RWPE2 (cell line): ENCODE results near the gene SOCS1.

ENCODE experiments used
- ATAC-seq: fragments of 200-7000 bp; cut with Tn5 transposase; 3 replicates; pipeline ENCODE4 v1.9.1; 2021; ENCODE audit warnings: low read depth
- DNase-seq: peaks from one replicate; pipeline ENCODE4 v3.0.0-alpha.2; 2020; ENCODE audit warnings: low spot score
- H3K27ac ChIP-seq: fragments of 450-650 bp; 2 replicates; pipeline ENCODE4 v1.5.1; 2017; ENCODE audit warnings: mild to moderate bottlenecking; ENCODE audit not compliant: poor library complexity, severe bottlenecking
- H3K27me3 ChIP-seq: fragments of 250-450 bp; sonication (Bioruptor Pico); 2 replicates; pipeline ENCODE4 v1.5.1; 2021; ENCODE audit warnings: mild to moderate bottlenecking, moderate library complexity; ENCODE audit not compliant: insufficient read depth, poor library complexity, severe bottlenecking
- H3K36me3 ChIP-seq: fragments of 250-450 bp; sonication (Bioruptor Pico); 2 replicates; pipeline ENCODE4 v1.5.1; 2020; ENCODE audit warnings: low read depth, mild to moderate bottlenecking, moderate library complexity
- H3K4me1 ChIP-seq: fragments of 250-450 bp; sonication (Bioruptor Pico); 2 replicates; pipeline ENCODE4 v1.5.1; 2021; ENCODE audit warnings: mild to moderate bottlenecking, moderate library complexity; ENCODE audit not compliant: insufficient read depth, poor library complexity, severe bottlenecking
- H3K4me3 ChIP-seq: fragments of 250-450 bp; sonication (Bioruptor Pico); 2 replicates; pipeline ENCODE4 v1.5.1; 2021; ENCODE audit warnings: mild to moderate bottlenecking, moderate library complexity; ENCODE audit not compliant: severe bottlenecking
- H3K9me3 ChIP-seq: fragments of 250-450 bp; sonication (Bioruptor Pico); 2 replicates; pipeline ENCODE4 v1.5.1; 2021; ENCODE audit warnings: mild to moderate bottlenecking, moderate library complexity; ENCODE audit not compliant: severe bottlenecking
- CTCF ChIP-seq: fragments of 450-650 bp; IDR thresholded peaks from one replicate; pipeline ENCODE4 v1.5.1; 2017; ENCODE audit warnings: mild to moderate bottlenecking, moderate library complexity; ENCODE audit not compliant: poor library complexity, severe bottlenecking

SOCS1 gene

GRCh38 chr16:11256661-11257130 is 692 bp upstream of the SOCS1 start:
- Histone ChIP-seq H3K27me3 (no peaks in the 10 kb centered on the region), H3K9me3 (no peaks in the 10 kb centered on the region), H3K4me1 (no peaks in the 10 kb centered on the region), H3K27ac (peak overlapping the region; percentile 64), H3K36me3 (no peaks in the 10 kb centered on the region), H3K4me3 (peak overlapping the region; percentile 93)
- ATAC-seq (peak; percentile 42), DNase-seq (no peak)
- TF ChIP-seq CTCF = no peak

GRCh38 chr16:11254913-11255736 is 879 bp downstream of the SOCS1 start:
- Histone ChIP-seq H3K27me3 (no peaks in the 10 kb centered on the region), H3K4me1 (no peaks in the 10 kb centered on the region), H3K36me3 (no peaks in the 10 kb centered on the region), H3K4me3 (peak overlapping the region; percentile 93), H3K9me3 (no peaks in the 10 kb centered on the region), H3K27ac (peak overlapping the region; percentile 64)
- no peak for TF ChIP-seq CTCF
- peak; percentile 7 for ATAC-seq
- no peak for DNase-seq

GRCh38 chr16:11253995-11254912 is 1.8 kb downstream of the SOCS1 start:
- ATAC-seq = no peak
- Histone ChIP-seq H3K27ac (no peak overlapping the region), H3K9me3 (no peaks in the 10 kb centered on the region), H3K27me3 (no peaks in the 10 kb centered on the region), H3K36me3 (no peaks in the 10 kb centered on the region), H3K4me1 (no peaks in the 10 kb centered on the region), H3K4me3 (peak overlapping the region; percentile 93)
- DNase-seq = no peak
- TF ChIP-seq CTCF = no peak

- H3K4me1 ChIP-seq = no peaks in the 10 kb centered on the region
- no peaks in the 10 kb centered on the region for H3K36me3 ChIP-seq
- no peak overlapping the region for H3K27ac ChIP-seq
Observed at GRCh38 chr16:11253009-11253994, 2.7 kb downstream of the SOCS1 start.

More at GRCh38 chr16:11253009-11253994, 2.7 kb downstream of the SOCS1 start:
- no peaks in the 10 kb centered on the region for H3K9me3 ChIP-seq
- H3K27me3 ChIP-seq = no peaks in the 10 kb centered on the region
- ATAC-seq = no peak
- no peak for TF ChIP-seq CTCF
- H3K4me3 ChIP-seq = no peak overlapping the region
- no peak for DNase-seq
